ENCODE measurements around the gene TMEM225B.

- TF ChIP-seq, protein P1, sequence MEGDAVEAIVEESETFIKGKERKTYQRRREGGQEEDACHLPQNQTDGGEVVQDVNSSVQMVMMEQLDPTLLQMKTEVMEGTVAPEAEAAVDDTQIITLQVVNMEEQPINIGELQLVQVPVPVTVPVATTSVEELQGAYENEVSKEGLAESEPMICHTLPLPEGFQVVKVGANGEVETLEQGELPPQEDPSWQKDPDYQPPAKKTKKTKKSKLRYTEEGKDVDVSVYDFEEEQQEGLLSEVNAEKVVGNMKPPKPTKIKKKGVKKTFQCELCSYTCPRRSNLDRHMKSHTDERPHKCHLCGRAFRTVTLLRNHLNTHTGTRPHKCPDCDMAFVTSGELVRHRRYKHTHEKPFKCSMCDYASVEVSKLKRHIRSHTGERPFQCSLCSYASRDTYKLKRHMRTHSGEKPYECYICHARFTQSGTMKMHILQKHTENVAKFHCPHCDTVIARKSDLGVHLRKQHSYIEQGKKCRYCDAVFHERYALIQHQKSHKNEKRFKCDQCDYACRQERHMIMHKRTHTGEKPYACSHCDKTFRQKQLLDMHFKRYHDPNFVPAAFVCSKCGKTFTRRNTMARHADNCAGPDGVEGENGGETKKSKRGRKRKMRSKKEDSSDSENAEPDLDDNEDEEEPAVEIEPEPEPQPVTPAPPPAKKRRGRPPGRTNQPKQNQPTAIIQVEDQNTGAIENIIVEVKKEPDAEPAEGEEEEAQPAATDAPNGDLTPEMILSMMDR (IDR thresholded peaks at IDR 0.05), result no peak
- TF ChIP-seq POLR2A (IDR thresholded peaks at IDR 0.05), result no peak
These were observed 40.7 kb downstream of the TMEM225B start for GRCh38 chr7:99638731-99639130.
